ENCODE data around the gene PGM2.

- TF ChIP-seq, protein P1, sequence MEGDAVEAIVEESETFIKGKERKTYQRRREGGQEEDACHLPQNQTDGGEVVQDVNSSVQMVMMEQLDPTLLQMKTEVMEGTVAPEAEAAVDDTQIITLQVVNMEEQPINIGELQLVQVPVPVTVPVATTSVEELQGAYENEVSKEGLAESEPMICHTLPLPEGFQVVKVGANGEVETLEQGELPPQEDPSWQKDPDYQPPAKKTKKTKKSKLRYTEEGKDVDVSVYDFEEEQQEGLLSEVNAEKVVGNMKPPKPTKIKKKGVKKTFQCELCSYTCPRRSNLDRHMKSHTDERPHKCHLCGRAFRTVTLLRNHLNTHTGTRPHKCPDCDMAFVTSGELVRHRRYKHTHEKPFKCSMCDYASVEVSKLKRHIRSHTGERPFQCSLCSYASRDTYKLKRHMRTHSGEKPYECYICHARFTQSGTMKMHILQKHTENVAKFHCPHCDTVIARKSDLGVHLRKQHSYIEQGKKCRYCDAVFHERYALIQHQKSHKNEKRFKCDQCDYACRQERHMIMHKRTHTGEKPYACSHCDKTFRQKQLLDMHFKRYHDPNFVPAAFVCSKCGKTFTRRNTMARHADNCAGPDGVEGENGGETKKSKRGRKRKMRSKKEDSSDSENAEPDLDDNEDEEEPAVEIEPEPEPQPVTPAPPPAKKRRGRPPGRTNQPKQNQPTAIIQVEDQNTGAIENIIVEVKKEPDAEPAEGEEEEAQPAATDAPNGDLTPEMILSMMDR (IDR thresholded peaks at IDR 0.05; ENCODE audit: borderline replicate concordance, extremely low read depth, low read length, poor library complexity, severe bottlenecking), result no peak
- no peak for TF ChIP-seq EZH2 (IDR thresholded peaks at IDR 0.05; ENCODE audit: borderline replicate concordance, low read depth, low read length, severe bottlenecking)
Observed at GRCh38 chr4:37876156-37876555, 49.7 kb downstream of the PGM2 start.
